PC-9 (cell line): ENCODE data around the gene DOCK4. TPM values are rescaled to one million over a fixed set of nuclear protein-coding genes. Genes with fewer than 3 reads are reported as not detected.

ENCODE experiments used
- BruUV-seq: library from RNA; stranded (reverse); fragments of 400-500 nt; replicated peaks from 2 replicates; lab custom pipeline; 2021; lab: Mats Ljungman, UMichigan
- CTCF ChIA-PET: fragments of 300-600 bp; sonication (Branson Sonifier 250); formaldehyde crosslinking; loops from one replicate; lab custom pipeline; 2022; ENCODE audit warnings: antibody characterized with exemption; lab: Charles Lee
- POLR2A ChIA-PET: fragments of 300-600 bp; sonication (Branson Sonifier 250); formaldehyde crosslinking; loops from one replicate; lab custom pipeline; 2022; ENCODE audit warnings: antibody characterized with exemption; ENCODE audit not compliant: unreplicated experiment; lab: Charles Lee
- DNase-seq, 2 experiments: peaks; one replicate each; pipeline versions ENCODE4 v3.0.0 to v3.0.0-alpha.2; 2015 to 2022; ENCODE audit warnings: mixed read lengths in 1 of 2
- H2AFZ ChIP-seq: fragments of 200-600 bp; sonication (generic); 2 replicates; pipeline ENCODE4 v1.8.1; 2017; ENCODE audit warnings: antibody characterized with exemption
- H3F3A ChIP-seq: fragments of 200-600 bp; sonication (generic); 2 replicates; pipeline ENCODE4 v1.8.1; 2017; ENCODE audit warnings: antibody characterized with exemption, mild to moderate bottlenecking, low read depth; ENCODE audit not compliant: insufficient read depth
- H3K27ac ChIP-seq: fragments of 200-600 bp; sonication (generic); 2 replicates; pipeline ENCODE4 v1.6.1; 2016; ENCODE audit warnings: mixed run types
- H3K27me3 ChIP-seq: fragments of 200-600 bp; sonication (generic); 2 replicates; pipeline ENCODE4 v1.6.1; 2016; ENCODE audit warnings: low read depth, mixed run types; ENCODE audit not compliant: insufficient read depth
- H3K36me3 ChIP-seq: fragments of 200-600 bp; sonication (generic); 2 replicates; pipeline ENCODE4 v1.6.1; 2016; ENCODE audit warnings: low read depth, mixed run types
- H3K4me1 ChIP-seq: fragments of 200-600 bp; sonication (generic); replicated peaks from 2 replicates; pipeline ENCODE4 v1.6.1; 2016; ENCODE audit warnings: mixed run types; ENCODE audit not compliant: insufficient read depth
- H3K4me2 ChIP-seq: fragments of 200-600 bp; sonication (generic); 2 replicates; pipeline ENCODE4 v1.6.1; 2017; ENCODE audit warnings: mixed run types
- H3K4me3 ChIP-seq: fragments of 200-600 bp; sonication (generic); 2 replicates; pipeline ENCODE4 v1.6.1; 2016; ENCODE audit warnings: mixed run types
- H3K79me2 ChIP-seq: fragments of 200-600 bp; sonication (generic); 2 replicates; pipeline ENCODE4 v1.6.1; 2017; ENCODE audit warnings: low read depth, mixed run types
- H3K9me2 ChIP-seq: fragments of 200-600 bp; sonication (generic); 2 replicates; pipeline ENCODE4 v1.8.1; 2017; ENCODE audit warnings: mild to moderate bottlenecking; ENCODE audit not compliant: insufficient read depth
- H3K9me3 ChIP-seq: fragments of 200-600 bp; sonication (generic); 2 replicates; pipeline ENCODE4 v1.8.1; 2016; ENCODE audit warnings: low read depth; ENCODE audit not compliant: insufficient read depth
- H4K20me1 ChIP-seq: fragments of 200-600 bp; sonication (generic); 2 replicates; pipeline ENCODE4 v1.8.1; 2017; ENCODE audit not compliant: insufficient read depth
- EZH2 ChIP-seq: fragments of 200-600 bp; sonication (generic); IDR thresholded peaks from 2 replicates; pipeline ENCODE4 v1.8.0; 2017; ENCODE audit warnings: antibody characterized with exemption, low read depth
- intact Hi-C: fragments of 100-400 bp; cut with micrococcal nuclease; formaldehyde crosslinking; loops from one replicate; pipeline ENCODE4 v1.10.0; 2022; ENCODE audit not compliant: unreplicated experiment
- total RNA-seq: library from RNA; stranded (reverse); gene quantifications from 2 replicates; pipeline ENCODE4 v1.2.3, GENCODE V29; 2021
- TF ChIP-seq, protein P1 (sequence below): fragments of 200-600 bp; sonication (generic); conservative IDR thresholded peaks from 2 replicates; pipeline ENCODE4 v1.6.1; 2017; ENCODE audit warnings: mixed run types, antibody characterized with exemption, mild to moderate bottlenecking, moderate library complexity

The DOCK4 gene
- total RNA-seq, 1 experiment from 2014 or later = 0.98 TPM

DNA sequence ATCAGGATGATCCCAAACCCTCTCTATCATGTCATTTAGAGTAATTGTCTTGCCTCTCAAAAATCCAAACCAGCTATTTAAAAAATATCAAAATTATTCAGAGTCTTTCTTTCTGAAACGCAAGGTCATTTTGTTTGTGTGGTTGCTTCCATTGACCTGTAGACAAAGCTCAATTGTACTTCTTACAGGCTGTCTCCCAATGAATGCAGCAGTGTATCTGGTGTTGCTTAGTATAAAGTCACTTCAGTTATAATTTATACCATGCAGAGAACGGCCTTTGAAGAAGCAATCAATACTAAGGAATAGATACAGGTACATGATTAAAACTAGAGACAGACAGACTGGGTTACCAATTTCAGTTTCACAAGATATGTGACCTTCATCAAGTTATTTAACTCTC, 80.9 kb downstream of the DOCK4 start:
- H3K9me2 ChIP-seq = no peaks in the 10 kb centered on the region
- H3K4me1 ChIP-seq = 0 out of 2 replicates have a peak, but pooled peaks cover 5% of the 10 kb centered on the region
- ChIA-PET CTCF (no interaction called here), POLR2A (no interaction called here)
- H4K20me1 ChIP-seq = no peaks in the 10 kb centered on the region
- H3K27me3 ChIP-seq = no peaks in the 10 kb centered on the region
- intact Hi-C loops = no loop called here
- H3K36me3 ChIP-seq = no peaks in the 10 kb centered on the region
- TF ChIP-seq, protein P1, sequence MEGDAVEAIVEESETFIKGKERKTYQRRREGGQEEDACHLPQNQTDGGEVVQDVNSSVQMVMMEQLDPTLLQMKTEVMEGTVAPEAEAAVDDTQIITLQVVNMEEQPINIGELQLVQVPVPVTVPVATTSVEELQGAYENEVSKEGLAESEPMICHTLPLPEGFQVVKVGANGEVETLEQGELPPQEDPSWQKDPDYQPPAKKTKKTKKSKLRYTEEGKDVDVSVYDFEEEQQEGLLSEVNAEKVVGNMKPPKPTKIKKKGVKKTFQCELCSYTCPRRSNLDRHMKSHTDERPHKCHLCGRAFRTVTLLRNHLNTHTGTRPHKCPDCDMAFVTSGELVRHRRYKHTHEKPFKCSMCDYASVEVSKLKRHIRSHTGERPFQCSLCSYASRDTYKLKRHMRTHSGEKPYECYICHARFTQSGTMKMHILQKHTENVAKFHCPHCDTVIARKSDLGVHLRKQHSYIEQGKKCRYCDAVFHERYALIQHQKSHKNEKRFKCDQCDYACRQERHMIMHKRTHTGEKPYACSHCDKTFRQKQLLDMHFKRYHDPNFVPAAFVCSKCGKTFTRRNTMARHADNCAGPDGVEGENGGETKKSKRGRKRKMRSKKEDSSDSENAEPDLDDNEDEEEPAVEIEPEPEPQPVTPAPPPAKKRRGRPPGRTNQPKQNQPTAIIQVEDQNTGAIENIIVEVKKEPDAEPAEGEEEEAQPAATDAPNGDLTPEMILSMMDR = no peak
- no peak for TF ChIP-seq EZH2
- no peaks in the 10 kb centered on the region for H3F3A ChIP-seq
- no peak overlapping the region for H3K4me2 ChIP-seq
- no peak overlapping the region for H2AFZ ChIP-seq
- H3K4me3 ChIP-seq = no peak overlapping the region
- BruUV-seq = no TSS peak
- no peaks in the 10 kb centered on the region for H3K79me2 ChIP-seq
- no peak for DNase-seq
- H3K9me3 ChIP-seq = no peaks in the 10 kb centered on the region
- no peak overlapping the region for H3K27ac ChIP-seq

DNA sequence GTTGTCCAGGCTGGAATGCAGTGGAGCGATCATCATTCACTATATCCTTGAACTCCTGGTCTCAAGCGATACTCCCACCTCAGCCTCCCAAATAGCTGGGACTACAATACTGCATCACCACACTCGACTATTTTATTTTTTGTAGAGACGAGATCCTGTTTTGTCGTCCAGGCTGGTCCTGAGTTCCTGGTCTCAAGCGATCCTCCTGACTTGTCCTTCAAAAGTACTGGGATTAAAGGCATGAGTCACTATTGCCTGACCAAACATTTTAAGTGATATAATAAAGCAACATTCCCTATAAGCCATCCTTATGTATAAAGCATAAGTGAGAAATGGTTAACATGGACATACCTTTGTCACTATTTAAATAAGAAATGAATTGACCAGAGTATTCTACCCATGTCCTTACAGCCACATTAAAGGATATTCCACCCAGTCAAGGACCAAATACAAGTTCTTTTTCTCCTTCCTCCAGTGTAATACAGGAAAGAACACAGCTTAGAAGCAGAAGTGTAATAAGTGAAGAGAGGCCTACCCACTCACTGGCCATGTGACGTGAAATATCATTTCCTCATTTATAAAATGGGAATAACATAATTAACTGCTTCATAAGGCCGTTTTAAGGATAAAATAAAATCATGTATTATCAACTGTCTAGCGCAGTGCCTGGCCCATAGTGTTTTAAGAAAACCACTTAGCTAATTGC, 82.0 kb downstream of the DOCK4 start:
- DNase-seq = no peak
- ChIA-PET POLR2A (no interaction called here), CTCF (no interaction called here)
- Histone ChIP-seq H3K27ac (no peak overlapping the region), H3K9me2 (no peaks in the 10 kb centered on the region), H2AFZ (no peak overlapping the region), H3K79me2 (no peaks in the 10 kb centered on the region), H3K4me2 (no peak overlapping the region), H3K27me3 (no peaks in the 10 kb centered on the region), H3K9me3 (no peaks in the 10 kb centered on the region), H3K36me3 (no peaks in the 10 kb centered on the region), H4K20me1 (no peaks in the 10 kb centered on the region), H3K4me1 (no peaks in the 10 kb centered on the region), H3K4me3 (no peak overlapping the region), H3F3A (no peaks in the 10 kb centered on the region)
- BruUV-seq = no TSS peak
- intact Hi-C loops = no loop called here
- TF ChIP-seq EZH2 = no peak
- TF ChIP-seq, protein P1 = no peak

DNA sequence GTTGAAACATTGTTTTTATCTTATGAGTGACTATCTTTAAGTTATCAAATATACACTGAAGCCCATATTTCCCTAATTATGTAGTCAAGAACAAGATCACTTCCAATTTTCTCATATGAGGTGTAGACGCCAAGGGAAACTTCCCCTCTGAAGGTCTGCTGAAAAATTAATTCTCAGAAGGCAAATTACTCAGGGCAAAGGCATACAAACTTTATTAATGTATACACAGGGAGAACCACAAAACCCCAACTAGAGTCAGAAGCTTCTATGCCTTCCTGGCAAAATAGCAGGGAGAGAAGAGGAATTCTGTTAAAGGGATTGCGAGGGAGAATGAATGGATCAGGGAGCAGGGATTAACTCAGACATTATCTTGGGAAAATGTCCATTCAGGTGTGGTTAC, 83.4 kb downstream of the DOCK4 start:
- no peaks in the 10 kb centered on the region for H3K36me3 ChIP-seq
- no peaks in the 10 kb centered on the region for H4K20me1 ChIP-seq
- H3K27ac ChIP-seq = no peak overlapping the region
- no peak overlapping the region for H2AFZ ChIP-seq
- BruUV-seq = no TSS peak
- no peaks in the 10 kb centered on the region for H3K4me1 ChIP-seq
- H3K9me3 ChIP-seq = no peaks in the 10 kb centered on the region
- ChIA-PET POLR2A (no interaction called here), CTCF (no interaction called here)
- DNase-seq = no peak
- H3K4me2 ChIP-seq = no peak overlapping the region
- TF ChIP-seq, protein P1 = no peak
- no peak for TF ChIP-seq EZH2
- no peaks in the 10 kb centered on the region for H3F3A ChIP-seq
- H3K79me2 ChIP-seq = no peaks in the 10 kb centered on the region
- H3K4me3 ChIP-seq = no peak overlapping the region
- intact Hi-C loops = no loop called here
- H3K27me3 ChIP-seq = no peaks in the 10 kb centered on the region
- H3K9me2 ChIP-seq = no peaks in the 10 kb centered on the region
